GM18519 (cell line): ENCODE measurements around the gene UQCRHL.

Experiments
- ATAC-seq: cut with Tn5 transposase; IDR thresholded peaks from one replicate; pipeline ENCODE4 v1.9.1; 2021; ENCODE audit warnings: mild to moderate bottlenecking, moderate library complexity; ENCODE audit not compliant: unreplicated experiment, low FRiP score

Gene UQCRHL

GRCh38 chr1:15799004-15799867 is 8.2 kb downstream of the UQCRHL start:
- ATAC-seq: no peak

- ATAC-seq: no peak
These were observed 9.6 kb downstream of the UQCRHL start for GRCh38 chr1:15797614-15798390.

- ATAC-seq: no peak
These were observed 11.4 kb downstream of the UQCRHL start for GRCh38 chr1:15796086-15796462.

GRCh38 chr1:15788624-15789301 is 18.7 kb downstream of the UQCRHL start:
- no peak for ATAC-seq

- no peak for ATAC-seq
These were observed 20.9 kb downstream of the UQCRHL start for GRCh38 chr1:15786581-15786980.

GRCh38 chr1:15785683-15786082 is 21.8 kb downstream of the UQCRHL start:
- no peak for ATAC-seq

- ATAC-seq: no peak
These were observed 29.3 kb downstream of the UQCRHL start for GRCh38 chr1:15777909-15778707.

GRCh38 chr1:15775706-15776105 is 31.7 kb downstream of the UQCRHL start:
- no peak for ATAC-seq

GRCh38 chr1:15771836-15772515 is 35.5 kb downstream of the UQCRHL start:
- no peak for ATAC-seq

GRCh38 chr1:15770313-15770962 is 37.0 kb downstream of the UQCRHL start:
- ATAC-seq: no peak

GRCh38 chr1:15768388-15768787 is 39.1 kb downstream of the UQCRHL start:
- no peak for ATAC-seq

GRCh38 chr1:15767941-15768340 is 39.5 kb downstream of the UQCRHL start:
- ATAC-seq: no peak

- ATAC-seq: no peak
These were observed 41.8 kb downstream of the UQCRHL start for GRCh38 chr1:15765495-15766194.

GRCh38 chr1:15764890-15765289 is 42.6 kb downstream of the UQCRHL start:
- no peak for ATAC-seq

- no peak for ATAC-seq
These were observed 43.1 kb downstream of the UQCRHL start for GRCh38 chr1:15764269-15764764.

GRCh38 chr1:15762546-15762945 is 44.9 kb downstream of the UQCRHL start:
- ATAC-seq: no peak

GRCh38 chr1:15761366-15762128 is 45.9 kb downstream of the UQCRHL start:
- ATAC-seq: no peak
